ENCODE results near the gene CCNL2.
"Not testable (repeated sequence)": the region's sequence is repeated elsewhere in the genome, so short reads cannot be mapped to it uniquely, and the experiment has no call there.

The CCNL2 gene

GRCh38 chr1:1399187-1399871 lies at the start of gene CCNL2:
TSS of gene CCNL2 (minus strand) at chr1:1399335. CDS start at chr1:1399306, 29 bp downstream.
- peak; percentile 94 for DNase-seq

GRCh38 chr1:1446631-1447030 lies 47.5 kb upstream of the CCNL2 start:
- DNase-seq = not testable (repeated sequence)

GRCh38 chr1:1442069-1442770 lies 43.1 kb upstream of the CCNL2 start:
- no peak for DNase-seq

GRCh38 chr1:1441002-1441888 lies 42.1 kb upstream of the CCNL2 start:
- DNase-seq = no peak

- no peak for DNase-seq
Measured at GRCh38 chr1:1440262-1441001, 41.3 kb upstream of the CCNL2 start.

GRCh38 chr1:1439546-1440261 lies 40.6 kb upstream of the CCNL2 start:
- DNase-seq = no peak

GRCh38 chr1:1438531-1439381 lies 39.6 kb upstream of the CCNL2 start:
- no peak for DNase-seq

GRCh38 chr1:1437904-1438376 lies 38.8 kb upstream of the CCNL2 start:
- DNase-seq = no peak

- DNase-seq = no peak
Measured at GRCh38 chr1:1437033-1437903, 38.1 kb upstream of the CCNL2 start.

GRCh38 chr1:1436630-1437032 lies 37.5 kb upstream of the CCNL2 start:
- no peak for DNase-seq

GRCh38 chr1:1435911-1436629 lies 36.9 kb upstream of the CCNL2 start:
- no peak for DNase-seq

GRCh38 chr1:1435106-1435903 lies 36.2 kb upstream of the CCNL2 start, which contains the start of gene VWA1:
TSS of gene VWA1 (plus strand) at chr1:1435690. CDS start at chr1:1435749, 59 bp downstream.
- no peak for DNase-seq

- DNase-seq = no peak
Measured at GRCh38 chr1:1434824-1435105, 35.6 kb upstream of the CCNL2 start.

- no peak for DNase-seq
Measured at GRCh38 chr1:1434131-1434823, 35.1 kb upstream of the CCNL2 start.

- DNase-seq = no peak
Measured at GRCh38 chr1:1433804-1434130, 34.6 kb upstream of the CCNL2 start.

GRCh38 chr1:1432951-1433803 lies 34.0 kb upstream of the CCNL2 start:
- DNase-seq = no peak
